ENCODE measurements around the gene PBXIP1.

The PBXIP1 gene

GRCh38 chr1:154955718-154956543 lies at the start of gene PBXIP1:
TSS of gene PBXIP1 (minus strand) at chr1:154956099. CDS start at chr1:154953721, 2,378 bp downstream.
- peaks cover 53 to 62% of the 10 kb centered on the region in 2 experiments for H3K4me1 ChIP-seq (ENCODE audit: control insufficient read depth in 1 of 2, insufficient read depth in 1 of 2, low read depth in 1 of 2, low read length in 1 of 2)
- TF ChIP-seq CTCF (IDR thresholded peaks at IDR 0.05), result peak; percentile 14
- peak within 1 kb of the TSS; percentile 78 to 83 for H3K4me3 ChIP-seq (ENCODE audit: low read depth in 1 of 2, low read length in 1 of 2)
- H3K27me3 ChIP-seq, result no peaks in the 10 kb centered on the region
- no peaks in the 10 kb centered on the region for H3K9me3 ChIP-seq
- peak within 1 kb of the TSS; percentile 95 for H3K27ac ChIP-seq
- peaks cover 21% of the 10 kb centered on the region for H3K36me3 ChIP-seq

DNA sequence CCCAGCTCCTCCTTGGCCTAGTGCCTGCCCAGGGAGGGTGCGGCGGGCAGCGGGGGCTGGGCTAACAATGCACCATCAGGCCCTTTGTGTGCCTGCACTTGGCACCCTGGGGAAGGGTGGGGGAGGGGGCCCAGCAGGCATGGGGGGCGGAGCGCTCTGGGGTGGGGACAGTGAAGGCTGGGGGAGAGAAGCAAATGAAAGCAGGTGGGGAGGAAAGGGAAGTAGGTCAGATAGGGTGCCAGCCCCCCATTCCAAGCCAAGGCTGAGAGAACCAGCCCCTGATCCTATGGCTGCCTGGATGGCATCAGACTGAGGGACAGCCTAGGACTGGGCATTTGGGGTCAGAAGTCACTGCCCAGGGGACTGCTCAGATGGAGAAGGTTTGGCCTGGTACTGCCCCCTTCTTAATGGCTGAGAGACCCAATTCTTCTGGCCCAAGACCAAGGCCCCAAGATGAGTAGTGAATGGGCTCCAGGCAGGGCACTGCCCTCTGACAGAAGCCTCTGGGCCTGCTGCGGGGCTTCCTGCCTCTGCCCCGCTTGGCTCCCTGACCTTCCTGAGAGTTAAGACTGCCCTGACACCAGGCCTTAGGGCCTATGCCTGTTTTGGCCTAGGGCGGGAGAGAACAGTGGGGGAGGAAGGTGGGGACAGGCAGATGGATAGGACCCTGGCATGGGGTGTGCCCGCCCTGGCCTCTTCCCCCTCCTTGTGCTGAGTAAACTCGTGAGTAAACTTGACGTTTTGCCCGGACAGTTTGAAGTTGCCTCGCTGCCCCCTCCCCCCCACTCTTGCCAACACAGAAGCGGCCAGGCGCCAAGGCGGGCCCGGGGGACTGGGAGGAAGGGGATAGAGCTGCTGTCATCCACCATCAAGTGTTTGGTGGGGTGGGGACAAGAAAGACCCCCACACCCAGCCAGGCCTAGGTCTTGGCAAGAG lies 49.4 kb upstream of the PBXIP1 start:
- peak overlapping the region; percentile 85 to 100 for H3K4me3 ChIP-seq (ENCODE audit: low read depth in 1 of 2, low read length in 1 of 2)
- H3K9me3 ChIP-seq, result no peaks in the 10 kb centered on the region
- TF ChIP-seq CTCF (IDR thresholded peaks at IDR 0.05), result no peak
- H3K4me1 ChIP-seq (ENCODE audit: control insufficient read depth in 1 of 2, insufficient read depth in 1 of 2, low read depth in 1 of 2, low read length in 1 of 2), result peaks cover 68 to 79% of the 10 kb centered on the region in 2 experiments
- peak overlapping the region; percentile 97 for H3K27ac ChIP-seq
- no peaks in the 10 kb centered on the region for H3K36me3 ChIP-seq
- H3K27me3 ChIP-seq, result no peaks in the 10 kb centered on the region

DNA sequence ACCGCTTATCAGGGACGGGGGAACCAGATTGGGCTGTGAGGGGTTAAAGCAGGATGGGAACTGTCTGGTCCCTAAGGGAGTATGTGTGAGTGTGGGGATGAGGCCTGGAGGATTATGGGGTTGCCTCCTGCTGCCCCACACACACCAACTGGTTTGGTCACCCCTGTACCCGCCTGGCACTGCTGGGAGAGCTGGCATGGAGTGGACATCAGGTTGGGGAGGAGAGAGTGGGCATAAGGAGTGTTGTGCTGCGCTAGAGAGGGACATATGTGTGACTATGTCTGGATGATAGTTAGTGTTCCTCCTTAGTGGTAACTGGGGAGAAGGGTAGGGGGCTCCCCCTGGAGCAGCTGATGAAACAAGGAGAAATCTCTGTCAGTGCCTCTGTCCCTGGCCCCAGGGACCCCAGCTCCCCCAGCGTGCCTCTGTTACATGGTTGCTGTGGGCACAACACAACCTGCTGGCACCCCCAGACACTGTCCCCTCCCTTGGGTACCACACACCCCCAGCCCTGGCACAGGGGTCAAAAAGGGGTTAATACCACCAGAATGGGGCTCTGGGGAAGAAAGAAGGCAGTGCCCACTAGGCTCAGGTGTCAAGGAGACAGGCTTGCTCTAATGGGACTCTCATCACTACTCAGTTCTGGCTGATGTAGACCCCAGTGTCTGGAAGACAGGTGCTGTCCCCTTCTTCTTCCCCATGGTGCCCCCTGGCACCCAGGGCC lies 48.6 kb upstream of the PBXIP1 start:
- Histone ChIP-seq H3K36me3 (no peaks in the 10 kb centered on the region), H3K9me3 (no peaks in the 10 kb centered on the region), H3K4me1 (ENCODE audit: control insufficient read depth in 1 of 2, insufficient read depth in 1 of 2, low read depth in 1 of 2, low read length in 1 of 2) (peaks cover 68 to 79% of the 10 kb centered on the region in 2 experiments), H3K27ac (peak overlapping the region; percentile 97), H3K27me3 (no peaks in the 10 kb centered on the region), H3K4me3 (ENCODE audit: low read depth in 1 of 2, low read length in 1 of 2) (peak overlapping the region; percentile 85 to 100)
- TF ChIP-seq CTCF (IDR thresholded peaks at IDR 0.05), result no peak

GRCh38 chr1:155003766-155004351 lies 48.0 kb upstream of the PBXIP1 start:
- H3K36me3 ChIP-seq, result no peaks in the 10 kb centered on the region
- no peaks in the 10 kb centered on the region for H3K9me3 ChIP-seq
- peak; percentile 7 for TF ChIP-seq CTCF (IDR thresholded peaks at IDR 0.05)
- peak overlapping the region; percentile 85 to 100 for H3K4me3 ChIP-seq (ENCODE audit: low read depth in 1 of 2, low read length in 1 of 2)
- H3K4me1 ChIP-seq (ENCODE audit: control insufficient read depth in 1 of 2, insufficient read depth in 1 of 2, low read depth in 1 of 2, low read length in 1 of 2), result peaks cover 68 to 79% of the 10 kb centered on the region in 2 experiments
- H3K27me3 ChIP-seq, result no peaks in the 10 kb centered on the region
- H3K27ac ChIP-seq, result peak overlapping the region; percentile 97
